ENCODE measurements around the gene CMTM7. TPM values are rescaled to one million over a fixed set of nuclear protein-coding genes. Genes with fewer than 3 reads are reported as not detected.

The CMTM7 gene
- total and polyA plus RNA-seq, 2 of the 13 experiments (the other 11 are each of a cell fraction or from before 2014, with no cell fraction given): 20.9 to 21.4 TPM

- no peaks in the 10 kb centered on the region for H3K4me1 ChIP-seq (ENCODE audit: insufficient read depth, low read length)
- BruUV-seq (replicated peaks): no TSS peak
- TF ChIP-seq ZNF138 (CRISPR knock-in tag; IDR thresholded peaks at IDR 0.05; ENCODE audit: low read depth) (no peak), ZNF234 (CRISPR knock-in tag; conservative IDR thresholded peaks at IDR 0.05) (no peak)
- 91% methylated on average over 3 of the region's 6 CpGs for WGBS (ENCODE audit: low lambda C conversion rate)
- in situ Hi-C loops (cut with HindIII; ENCODE audit: extremely low pct_ligation_motif_present, low pct_unique_long_range_greater_than_20kb) (no loop called here), intact Hi-C loops (cut with micrococcal nuclease; ENCODE audit: unreplicated experiment) (no loop called here)
- no peak overlapping the region for H3K4me3 ChIP-seq (replicated peaks in 1 of 3; ENCODE audit: insufficient read depth in 1 of 3, low read depth in 2 of 3, low read length in 3 of 3)
- H2AFZ ChIP-seq (ENCODE audit: low read length): no peak overlapping the region
- DNase-seq (ENCODE audit: low spot score) (no peak), FAIRE-seq (no peak), ATAC-seq (no peak)
- no peak overlapping the region for H3K27ac ChIP-seq (ENCODE audit: extremely low read length, insufficient read depth, low read length)
- H3K36me3 ChIP-seq (replicated peaks in 1 of 2; ENCODE audit: control insufficient read depth in 1 of 2, insufficient read depth in 2 of 2, low read length in 2 of 2): peaks cover 11 to 48% of the 10 kb centered on the region in 2 experiments; a peak in 4 of 5 replicates
- H3K27me3 ChIP-seq (ENCODE audit: control insufficient read depth in 1 of 2, insufficient read depth in 2 of 2, low read length in 2 of 2): no peaks in the 10 kb centered on the region
- no peak overlapping the region for H3K4me2 ChIP-seq (ENCODE audit: low read depth, low read length)
- H4K20me1 ChIP-seq (ENCODE audit: insufficient read depth, low read length): no peaks in the 10 kb centered on the region
- H3K9ac ChIP-seq (ENCODE audit: insufficient read depth, low read depth, low read length): no peak overlapping the region
- ChIA-PET POLR2A (no interaction called here), CTCF (ENCODE audit: low intra/inter-chr PET ratio, low total read pairs) (no interaction called here)
- no peaks in the 10 kb centered on the region for H3K9me3 ChIP-seq (ENCODE audit: low read length)
- no peaks in the 10 kb centered on the region for H3K79me2 ChIP-seq (ENCODE audit: insufficient read depth, low read length)
Measured at GRCh38 chr3:32454111-32454510, 62.5 kb downstream of the CMTM7 start.

- BruUV-seq (replicated peaks): no TSS peak
- Histone ChIP-seq H3K9ac (ENCODE audit: insufficient read depth, low read depth, low read length) (no peak overlapping the region), H3K27ac (ENCODE audit: extremely low read length, insufficient read depth, low read length) (no peak overlapping the region), H2AFZ (ENCODE audit: low read length) (no peak overlapping the region), H3K4me1 (ENCODE audit: insufficient read depth, low read length) (no peaks in the 10 kb centered on the region), H4K20me1 (ENCODE audit: insufficient read depth, low read length) (no peaks in the 10 kb centered on the region), H3K36me3 (replicated peaks in 1 of 2; ENCODE audit: control insufficient read depth in 1 of 2, insufficient read depth in 2 of 2, low read length in 2 of 2) (peaks cover 9 to 42% of the 10 kb centered on the region in 2 experiments; a peak in 4 of 5 replicates), H3K9me3 (ENCODE audit: low read length) (no peaks in the 10 kb centered on the region), H3K27me3 (ENCODE audit: control insufficient read depth in 1 of 2, insufficient read depth in 2 of 2, low read length in 2 of 2) (no peaks in the 10 kb centered on the region), H3K4me3 (replicated peaks in 1 of 3; ENCODE audit: insufficient read depth in 1 of 3, low read depth in 2 of 3, low read length in 3 of 3) (no peak overlapping the region), H3K79me2 (ENCODE audit: insufficient read depth, low read length) (no peaks in the 10 kb centered on the region), H3K4me2 (ENCODE audit: low read depth, low read length) (no peak overlapping the region)
- ATAC-seq: no peak
- ChIA-PET POLR2A (no interaction called here), CTCF (ENCODE audit: low intra/inter-chr PET ratio, low total read pairs) (no interaction called here)
- DNase-seq (ENCODE audit: low spot score): no peak
- WGBS (ENCODE audit: low lambda C conversion rate): 98% methylated on average over 9 of the region's 15 CpGs
- in situ Hi-C loops (cut with HindIII; ENCODE audit: extremely low pct_ligation_motif_present, low pct_unique_long_range_greater_than_20kb) (no loop called here), intact Hi-C loops (cut with micrococcal nuclease; ENCODE audit: unreplicated experiment) (no loop called here)
- no peak for FAIRE-seq
- no peak for TF ChIP-seq ZFP1 (CRISPR knock-in tag; IDR thresholded peaks at IDR 0.05)
- no peak for TF ChIP-seq SIX1 (CRISPR knock-in tag; IDR thresholded peaks at IDR 0.05; ENCODE audit: borderline replicate concordance)
- TF ChIP-seq AKNA (CRISPR knock-in tag; IDR thresholded peaks at IDR 0.05; ENCODE audit: borderline replicate concordance): no peak
- no peak for TF ChIP-seq ZNF83 (CRISPR knock-in tag; IDR thresholded peaks at IDR 0.05; ENCODE audit: borderline replicate concordance)
- TF ChIP-seq TSC22D2 (CRISPR knock-in tag; IDR thresholded peaks at IDR 0.05; ENCODE audit: borderline replicate concordance): no peak
- TF ChIP-seq ZNF326 (CRISPR knock-in tag; IDR thresholded peaks at IDR 0.05; ENCODE audit: borderline replicate concordance): no peak
- TF ChIP-seq SNAPC5 (CRISPR knock-in tag; IDR thresholded peaks at IDR 0.05; ENCODE audit: borderline replicate concordance): no peak
- no peak for TF ChIP-seq ZNF484 (CRISPR knock-in tag; IDR thresholded peaks at IDR 0.05; ENCODE audit: borderline replicate concordance, low read depth)
- no peak for TF ChIP-seq ZFP41 (CRISPR knock-in tag; IDR thresholded peaks at IDR 0.05; ENCODE audit: borderline replicate concordance)
- TF ChIP-seq ZNF20 (CRISPR knock-in tag; IDR thresholded peaks at IDR 0.05): no peak
Measured at GRCh38 chr3:32454731-32455608, 63.3 kb downstream of the CMTM7 start.
